Spleen (tissue), 7 donors: Measurements from ENCODE around the gene PROM2.

ENCODE experiments used
- CTCF ChIP-seq, 11 experiments: fragments of 200-600 bp in 7 of 11; fragments of 450-650 bp in 4 of 11; sonication (generic) in 4 of 11; IDR thresholded peaks in 8 of 11; conservative IDR thresholded peaks in 3 of 11; 1 replicate in 7 of 11; 2 replicates in 4 of 11; pipeline versions ENCODE4 v1.4.0 to v1.8.0; 2016 to 2021; ENCODE audit warnings: antibody characterized with exemption in 11 of 11, inconsistent platforms in 4 of 11, mild to moderate bottlenecking in 1 of 11
- POLR2A ChIP-seq, 3 donors: fragments of 450-650 bp; IDR thresholded peaks; one replicate each; pipeline ENCODE4 v1.5.1; 2017; ENCODE audit warnings: antibody characterized with exemption in 3 of 3, mild to moderate bottlenecking in 1 of 3
- POLR2AphosphoS5 ChIP-seq, 3 donors: sonication (generic); formaldehyde crosslinking; IDR thresholded peaks; one replicate each; pipeline ENCODE4 v1.5.1; 2017; ENCODE audit warnings: antibody characterized with exemption in 3 of 3
- donor health status: DM: no; HTN: no; CAD: no; lungs with moderate emphysema.
- donor health status: DM: no; HTN: no; CAD: no.
- donor health status: DM: no; HTN: no; CAD: no.

- TF ChIP-seq POLR2AphosphoS5 (IDR thresholded peaks at IDR 0.05) (no peak), CTCF (IDR thresholded peaks at IDR 0.05 in 8 of 11, conservative IDR thresholded peaks at IDR 0.05 in 3 of 11) (no peak), POLR2A (IDR thresholded peaks at IDR 0.05) (no peak)
Observed at GRCh38 chr2:95325026-95325425, 50.8 kb downstream of the PROM2 start.
